Measurements from ENCODE around the gene ACBD3. TPM values are rescaled to one million over a fixed set of nuclear protein-coding genes. Genes with fewer than 3 reads are reported as not detected.
A peak's percentile ranks its signal among the peaks of the same experiment; 100 is the strongest.

The ACBD3 gene
- total and polyA plus RNA-seq, 2 of the 8 experiments (the other 6 are each of a cell fraction or from before 2014, with no cell fraction given), result 8.4 to 29.4 TPM

DNA sequence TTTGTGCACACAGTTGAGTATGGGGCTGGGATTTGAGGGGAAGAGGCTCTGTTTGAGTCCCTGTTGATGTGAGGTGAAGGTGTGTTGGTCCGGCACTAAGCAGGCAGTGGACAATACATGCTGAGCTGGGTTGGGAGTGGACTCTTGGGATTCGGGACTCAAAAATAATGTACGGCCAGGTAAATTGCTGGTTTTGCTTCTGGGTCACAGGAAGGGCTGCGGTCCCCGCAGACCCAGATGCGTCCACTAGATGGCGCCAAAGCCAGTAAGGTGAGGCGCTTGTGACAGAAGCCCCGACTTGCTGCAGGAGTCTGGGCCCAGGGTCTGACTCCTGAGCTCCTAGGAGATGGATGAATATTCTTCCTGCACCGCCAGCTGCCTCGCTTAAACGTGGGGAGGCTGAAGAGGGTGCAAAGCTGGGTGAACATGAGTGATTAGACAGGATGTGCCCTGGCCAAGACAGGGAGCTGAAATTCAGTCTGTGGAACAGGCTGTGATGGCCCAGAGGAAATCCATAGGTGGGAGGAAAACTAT is 61.4 kb downstream of the ACBD3 start:
- peak overlapping the region; percentile 55; the same call in 1 of the 2 replicates for H2BK20ac ChIP-seq (ENCODE audit: low read length)
- H3K9ac ChIP-seq (replicated peaks in 1 of 4; ENCODE audit: extremely low read depth in 1 of 4, low read depth in 3 of 4, low read length in 3 of 4), result no peak overlapping the region
- peak overlapping the region; percentile 99 for H2BK15ac ChIP-seq (ENCODE audit: low read length)
- H3K23ac ChIP-seq (ENCODE audit: insufficient read length), result no peak overlapping the region
- no peak overlapping the region for H4K5ac ChIP-seq (ENCODE audit: insufficient read length, low read depth, low read length)
- no peak overlapping the region; the same call in 1 of the 2 replicates for H2BK5ac ChIP-seq (ENCODE audit: low read depth, low read length)
- no peak overlapping the region for H3K4me3 ChIP-seq (ENCODE audit: extremely low read depth in 1 of 4, insufficient read depth in 2 of 4, low read depth in 3 of 4, low read length in 4 of 4)
- no peak overlapping the region for H3K27ac ChIP-seq (ENCODE audit: low read depth, low read length)
- no peaks in the 10 kb centered on the region for H3K79me1 ChIP-seq (ENCODE audit: low read depth, low read length)
- FAIRE-seq, result no peak
- H2BK12ac ChIP-seq (ENCODE audit: low read depth, low read length), result peak overlapping the region; percentile 84; the same call in 1 of the 2 replicates
- no peak overlapping the region for H2AK5ac ChIP-seq (ENCODE audit: low read depth, low read length)
- 20% methylated on average over 12 of the region's 12 CpGs; no CpG with 5 or more reads in 1 of the 2 experiments for WGBS, 2 experiments (ENCODE audit: extremely low coverage in 1 of 2, insufficient coverage in 1 of 2, insufficient read length in 1 of 2, insufficient replicate concordance in 2 of 2, low coverage in 1 of 2, low lambda C conversion rate in 2 of 2, missing lambda C conversion rate in 1 of 2)
- H3K23me2 ChIP-seq (ENCODE audit: low read depth, low read length), result peaks cover 6% of the 10 kb centered on the region; the same call in 1 of the 2 replicates
- H2AFZ ChIP-seq (ENCODE audit: low read length), result peak overlapping the region; percentile 87; the same call in 1 of the 2 replicates
- H3K9me3 ChIP-seq (ENCODE audit: insufficient read depth in 2 of 2, low read depth in 1 of 2, low read length in 1 of 2), result no peaks in the 10 kb centered on the region
- peaks cover 0 to 6% (median 4%) of the 10 kb centered on the region in 4 experiments; a peak in 4 of 7 replicates for H3K27me3 ChIP-seq (replicated peaks in 1 of 4; ENCODE audit: control insufficient read depth in 3 of 4, extremely low read depth in 1 of 4, insufficient read depth in 3 of 4, low read length in 3 of 4)
- ChIA-PET CTCF (ENCODE audit: partially characterized antibody) (interaction anchor here (0.6 to 9.1 kb wide), 58 partner anchors 8 to 1921 kb away, joined by 3 to 139 read pairs (median 5); partner anchors contain the start of gene MIXL1), POLR2A (ENCODE audit: partially characterized antibody) (interaction anchor here (0.7 to 4.5 kb wide), 9 partner anchors 11 to 285 kb away, joined by 3 to 21 read pairs (median 3); partner anchors contain the start of genes H3-3A and LIN9)
- H4K91ac ChIP-seq (replicated peaks; ENCODE audit: insufficient read length, low read length), result no peak overlapping the region
- H2BK120ac ChIP-seq (replicated peaks; ENCODE audit: low read depth, low read length), result no peak overlapping the region
- H4K20me1 ChIP-seq (replicated peaks in 1 of 2; ENCODE audit: control insufficient read depth in 1 of 2, insufficient read depth in 2 of 2, low read length in 2 of 2), result no peaks in the 10 kb centered on the region
- no peaks in the 10 kb centered on the region for H3K36me3 ChIP-seq (ENCODE audit: control insufficient read depth in 2 of 4, insufficient read depth in 4 of 4, low read length in 3 of 4)
- no peaks in the 10 kb centered on the region for H3K79me2 ChIP-seq (ENCODE audit: control insufficient read depth in 1 of 2, insufficient read depth in 2 of 2, low read length in 2 of 2)
- H4K8ac ChIP-seq (ENCODE audit: extremely low read depth, insufficient read depth, low read length), result no peak overlapping the region
- H3K18ac ChIP-seq (ENCODE audit: extremely low read depth, low read length), result no peak overlapping the region
- H3K4me1 ChIP-seq (replicated peaks in 1 of 4; ENCODE audit: control insufficient read depth in 3 of 4, insufficient read depth in 4 of 4, low read length in 3 of 4), result peaks cover 4 to 32% (median 18%) of the 10 kb centered on the region in 4 experiments
- no peak overlapping the region for H3K56ac ChIP-seq (replicated peaks; ENCODE audit: insufficient read length, low read depth, low read length)
- H3K4ac ChIP-seq (replicated peaks; ENCODE audit: insufficient read length, low read depth, low read length), result no peak overlapping the region
- DNase-seq (ENCODE audit: low read depth in 1 of 2, low spot score in 2 of 2), result peak; percentile 83 to 99
- H3K14ac ChIP-seq (ENCODE audit: insufficient read length), result no peak overlapping the region
- peak overlapping the region in 1 of 2 experiments; percentile 29; a peak in 1 of 4 replicates for H3K4me2 ChIP-seq (ENCODE audit: insufficient read depth in 1 of 2, low read depth in 2 of 2, low read length in 2 of 2)
- TF ChIP-seq YY1 (IDR thresholded peaks at IDR 0.05; ENCODE audit: low read depth, low read length) (peak; percentile 32), TEAD4 (IDR thresholded peaks at IDR 0.05; ENCODE audit: low read depth, low read length) (no peak), ASH2L (IDR thresholded peaks at IDR 0.05; ENCODE audit: low read length) (peak; percentile 16), POLR2A (IDR thresholded peaks at IDR 0.05; ENCODE audit: control extremely low read depth in 1 of 2, low read depth in 2 of 2, low read length in 2 of 2) (no peak), RAD21 (IDR thresholded peaks at IDR 0.05 in 1 of 2, conservative IDR thresholded peaks at IDR 0.05 in 1 of 2; ENCODE audit: low read depth in 2 of 2, low read length in 2 of 2) (peak; percentile 92 to 96), SIN3A (conservative IDR thresholded peaks at IDR 0.05 in 1 of 2, IDR thresholded peaks at IDR 0.05 in 1 of 2; ENCODE audit: low read depth in 1 of 2, low read length in 2 of 2) (no peak), EGR1 (IDR thresholded peaks at IDR 0.05; ENCODE audit: borderline replicate concordance, low read depth, low read length) (no peak)
- TF ChIP-seq, protein P1, sequence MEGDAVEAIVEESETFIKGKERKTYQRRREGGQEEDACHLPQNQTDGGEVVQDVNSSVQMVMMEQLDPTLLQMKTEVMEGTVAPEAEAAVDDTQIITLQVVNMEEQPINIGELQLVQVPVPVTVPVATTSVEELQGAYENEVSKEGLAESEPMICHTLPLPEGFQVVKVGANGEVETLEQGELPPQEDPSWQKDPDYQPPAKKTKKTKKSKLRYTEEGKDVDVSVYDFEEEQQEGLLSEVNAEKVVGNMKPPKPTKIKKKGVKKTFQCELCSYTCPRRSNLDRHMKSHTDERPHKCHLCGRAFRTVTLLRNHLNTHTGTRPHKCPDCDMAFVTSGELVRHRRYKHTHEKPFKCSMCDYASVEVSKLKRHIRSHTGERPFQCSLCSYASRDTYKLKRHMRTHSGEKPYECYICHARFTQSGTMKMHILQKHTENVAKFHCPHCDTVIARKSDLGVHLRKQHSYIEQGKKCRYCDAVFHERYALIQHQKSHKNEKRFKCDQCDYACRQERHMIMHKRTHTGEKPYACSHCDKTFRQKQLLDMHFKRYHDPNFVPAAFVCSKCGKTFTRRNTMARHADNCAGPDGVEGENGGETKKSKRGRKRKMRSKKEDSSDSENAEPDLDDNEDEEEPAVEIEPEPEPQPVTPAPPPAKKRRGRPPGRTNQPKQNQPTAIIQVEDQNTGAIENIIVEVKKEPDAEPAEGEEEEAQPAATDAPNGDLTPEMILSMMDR (IDR thresholded peaks at IDR 0.05; ENCODE audit: control extremely low read depth in 1 of 3, insufficient read depth in 1 of 3, low read depth in 1 of 3, low read length in 3 of 3), result peak; percentile 89 to 94 (median 94)
- TF ChIP-seq, protein P2, sequence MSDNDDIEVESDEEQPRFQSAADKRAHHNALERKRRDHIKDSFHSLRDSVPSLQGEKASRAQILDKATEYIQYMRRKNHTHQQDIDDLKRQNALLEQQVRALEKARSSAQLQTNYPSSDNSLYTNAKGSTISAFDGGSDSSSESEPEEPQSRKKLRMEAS (IDR thresholded peaks at IDR 0.05), result 0 out of 2 replicates have a peak, but pooled peaks have one; percentile 24
